GM21381 (cell line): ENCODE results near the gene PRODH2.
A peak's percentile ranks its signal among the peaks of the same experiment; 100 is the strongest.
"Not testable (repeated sequence)": the region's sequence is repeated elsewhere in the genome, so short reads cannot be mapped to it uniquely, and the experiment has no call there.

Experiments used
- ATAC-seq: cut with Tn5 transposase; IDR thresholded peaks from one replicate; pipeline ENCODE4 v1.9.1; 2021; ENCODE audit warnings: mild to moderate bottlenecking, moderate library complexity; ENCODE audit not compliant: unreplicated experiment

Gene PRODH2

GRCh38 chr19:35783469-35784434 lies 28.9 kb downstream of the PRODH2 start:
- ATAC-seq = no peak

- ATAC-seq = no peak
These were observed 30.1 kb downstream of the PRODH2 start for GRCh38 chr19:35782589-35782988.

GRCh38 chr19:35781650-35782049 lies 31.0 kb downstream of the PRODH2 start:
- no peak for ATAC-seq

- ATAC-seq = no peak
These were observed 31.9 kb downstream of the PRODH2 start for GRCh38 chr19:35780717-35781116.

GRCh38 chr19:35780058-35780457 lies 32.6 kb downstream of the PRODH2 start:
- ATAC-seq = no peak

GRCh38 chr19:35779033-35779432 lies 33.6 kb downstream of the PRODH2 start:
- no peak for ATAC-seq

GRCh38 chr19:35777961-35778360 lies 34.7 kb downstream of the PRODH2 start:
- ATAC-seq = no peak

GRCh38 chr19:35777086-35777841 lies 35.4 kb downstream of the PRODH2 start:
- no peak for ATAC-seq

- no peak for ATAC-seq
These were observed 36.4 kb downstream of the PRODH2 start for GRCh38 chr19:35776102-35776788.

GRCh38 chr19:35775298-35776101 lies 37.1 kb downstream of the PRODH2 start, which contains the start of gene ARHGAP33:
ARHGAP33 (plus strand) TSS chr19:35775564; CDS start chr19:35775659, 95 bp downstream.
- ATAC-seq = peak; percentile 88

GRCh38 chr19:35775046-35775297 lies 37.7 kb downstream of the PRODH2 start:
- no peak for ATAC-seq

- no peak for ATAC-seq
These were observed 38.2 kb downstream of the PRODH2 start for GRCh38 chr19:35774274-35775045.

GRCh38 chr19:35773020-35773806 lies 39.4 kb downstream of the PRODH2 start:
- ATAC-seq = no peak

GRCh38 chr19:35772362-35772761 lies 40.3 kb downstream of the PRODH2 start:
- not testable (repeated sequence) for ATAC-seq

GRCh38 chr19:35768082-35768421 lies 44.6 kb downstream of the PRODH2 start:
- no peak for ATAC-seq

GRCh38 chr19:35767288-35768081 lies 45.2 kb downstream of the PRODH2 start:
- no peak for ATAC-seq

- no peak for ATAC-seq
These were observed 46.0 kb downstream of the PRODH2 start for GRCh38 chr19:35766571-35767104.
